Stomach smooth muscle (tissue), 2 donors: ENCODE results near the gene CNTNAP2.

Experiments used
- H3K27ac ChIP-seq: one replicate; pipeline ENCODE4 v1.7.0; 2013; ENCODE audit warnings: mild to moderate bottlenecking, low read length, inconsistent platforms
- H3K27me3 ChIP-seq, 2 donors: one replicate each; pipeline ENCODE4 v1.7.0; 2013; ENCODE audit warnings: low read length in 2 of 2; ENCODE audit not compliant: insufficient read depth in 2 of 2, control insufficient read depth in 1 of 2
- H3K36me3 ChIP-seq, 2 donors: one replicate each; pipeline ENCODE4 v1.7.0; 2013; ENCODE audit warnings: low read length in 2 of 2; ENCODE audit not compliant: control insufficient read depth in 2 of 2, insufficient read depth in 2 of 2
- H3K4me1 ChIP-seq: one replicate; pipeline ENCODE4 v1.7.0; 2013; ENCODE audit warnings: low read length; ENCODE audit not compliant: control insufficient read depth, insufficient read depth
- H3K4me3 ChIP-seq, 2 donors: one replicate each; pipeline ENCODE4 v1.7.0; 2013; ENCODE audit warnings: low read length in 2 of 2
- H3K9ac ChIP-seq, 2 donors: one replicate each; pipeline ENCODE4 v1.7.0; 2013; ENCODE audit warnings: low read length in 2 of 2, mild to moderate bottlenecking in 1 of 2
- H3K9me3 ChIP-seq, 2 donors: one replicate each; pipeline ENCODE4 v1.7.0; 2013; ENCODE audit warnings: low read length in 2 of 2; ENCODE audit not compliant: control insufficient read depth in 2 of 2
- donor health status: healthy.
- donor health status: Pancreatic carcinoma.

CNTNAP2 gene

GRCh38 chr7:148223738-148224137, 2107.1 kb downstream of the CNTNAP2 start:
- Histone ChIP-seq H3K9ac (no peak overlapping the region), H3K27ac (no peak overlapping the region), H3K4me1 (no peaks in the 10 kb centered on the region), H3K36me3 (no peaks in the 10 kb centered on the region), H3K4me3 (no peak overlapping the region), H3K9me3 (no peaks in the 10 kb centered on the region), H3K27me3 (no peaks in the 10 kb centered on the region)

- no peak overlapping the region for H3K9ac ChIP-seq
- H3K27me3 ChIP-seq = no peaks in the 10 kb centered on the region
- no peak overlapping the region for H3K27ac ChIP-seq
- H3K36me3 ChIP-seq = no peaks in the 10 kb centered on the region
- no peaks in the 10 kb centered on the region for H3K9me3 ChIP-seq
- H3K4me3 ChIP-seq = no peak overlapping the region
- no peaks in the 10 kb centered on the region for H3K4me1 ChIP-seq
Observed at GRCh38 chr7:148230296-148230695, 2113.7 kb downstream of the CNTNAP2 start.

- H3K9me3 ChIP-seq = no peaks in the 10 kb centered on the region
- no peaks in the 10 kb centered on the region for H3K27me3 ChIP-seq
- H3K9ac ChIP-seq = no peak overlapping the region
- H3K36me3 ChIP-seq = no peaks in the 10 kb centered on the region
- no peak overlapping the region for H3K27ac ChIP-seq
- no peak overlapping the region for H3K4me3 ChIP-seq
- H3K4me1 ChIP-seq = no peaks in the 10 kb centered on the region
Observed at GRCh38 chr7:148230883-148231282, 2114.3 kb downstream of the CNTNAP2 start.

DNA sequence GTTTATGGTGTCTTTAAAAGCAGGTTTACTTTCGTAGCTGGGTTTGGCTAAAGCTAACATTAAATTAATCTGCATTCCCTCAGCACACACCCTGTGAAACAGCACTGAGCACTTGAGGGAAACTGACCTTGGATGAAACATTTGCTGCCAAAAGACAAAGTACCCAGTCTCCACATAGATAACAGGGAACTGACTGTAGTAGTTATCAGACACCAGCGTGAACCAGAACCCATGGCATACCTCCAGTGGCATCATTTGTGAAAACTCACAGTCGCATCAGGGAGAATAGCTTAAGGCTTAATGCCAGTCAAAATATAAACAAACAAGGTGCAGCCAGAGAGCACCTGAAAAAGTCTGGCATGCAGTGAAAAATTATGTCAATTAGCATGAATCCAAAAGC, 2116.2 kb downstream of the CNTNAP2 start:
- Histone ChIP-seq H3K36me3 (no peaks in the 10 kb centered on the region), H3K27ac (no peak overlapping the region)

DNA sequence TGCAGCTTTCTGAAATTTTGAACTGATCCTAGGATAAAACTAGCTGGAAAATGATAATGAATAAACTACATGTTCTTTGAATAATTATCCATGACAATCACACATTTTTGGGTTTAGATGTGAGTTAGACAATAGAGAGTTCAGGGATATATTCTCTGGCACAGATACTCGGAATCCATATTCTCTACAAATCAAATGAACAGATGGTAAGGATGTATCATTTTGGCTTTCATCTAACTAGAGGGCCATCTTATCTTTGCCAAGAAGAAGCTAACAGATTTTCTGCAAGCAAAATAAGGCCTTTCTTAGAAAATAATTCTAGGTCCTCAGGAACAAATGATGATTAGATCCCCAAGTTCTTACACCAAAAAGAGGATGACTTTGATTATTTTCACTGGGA, 2118.1 kb downstream of the CNTNAP2 start:
- H3K9me3 ChIP-seq = no peaks in the 10 kb centered on the region
- no peak overlapping the region for H3K27ac ChIP-seq
- H3K4me1 ChIP-seq = no peaks in the 10 kb centered on the region
- no peak overlapping the region for H3K9ac ChIP-seq
- no peak overlapping the region for H3K4me3 ChIP-seq
- H3K27me3 ChIP-seq = no peaks in the 10 kb centered on the region
- H3K36me3 ChIP-seq = no peaks in the 10 kb centered on the region

More for the DNA sequence above, 2116.2 kb downstream of the CNTNAP2 start:
- no peaks in the 10 kb centered on the region for H3K27me3 ChIP-seq
- no peaks in the 10 kb centered on the region for H3K9me3 ChIP-seq
- no peak overlapping the region for H3K4me3 ChIP-seq
- H3K4me1 ChIP-seq = no peaks in the 10 kb centered on the region
- no peak overlapping the region for H3K9ac ChIP-seq

- no peaks in the 10 kb centered on the region for H3K9me3 ChIP-seq
- H3K4me3 ChIP-seq = no peak overlapping the region
- H3K27me3 ChIP-seq = no peaks in the 10 kb centered on the region
- H3K4me1 ChIP-seq = peaks cover 2% of the 10 kb centered on the region
- H3K36me3 ChIP-seq = no peaks in the 10 kb centered on the region
- H3K27ac ChIP-seq = no peak overlapping the region
- H3K9ac ChIP-seq = no peak overlapping the region
Observed at GRCh38 chr7:148238761-148239325, 2122.2 kb downstream of the CNTNAP2 start.

- H3K4me1 ChIP-seq = peaks cover 2% of the 10 kb centered on the region
- peak overlapping the region in 1 of 2 donors; percentile 57 for H3K4me3 ChIP-seq
- H3K27me3 ChIP-seq = no peaks in the 10 kb centered on the region
- no peaks in the 10 kb centered on the region for H3K36me3 ChIP-seq
- H3K9me3 ChIP-seq = no peaks in the 10 kb centered on the region
- no peak overlapping the region for H3K9ac ChIP-seq
- H3K27ac ChIP-seq = no peak overlapping the region
Observed at GRCh38 chr7:148241700-148242293, 2125.2 kb downstream of the CNTNAP2 start.

- peaks cover 2% of the 10 kb centered on the region for H3K4me1 ChIP-seq
Observed at GRCh38 chr7:148242294-148242821, 2125.8 kb downstream of the CNTNAP2 start.

DNA sequence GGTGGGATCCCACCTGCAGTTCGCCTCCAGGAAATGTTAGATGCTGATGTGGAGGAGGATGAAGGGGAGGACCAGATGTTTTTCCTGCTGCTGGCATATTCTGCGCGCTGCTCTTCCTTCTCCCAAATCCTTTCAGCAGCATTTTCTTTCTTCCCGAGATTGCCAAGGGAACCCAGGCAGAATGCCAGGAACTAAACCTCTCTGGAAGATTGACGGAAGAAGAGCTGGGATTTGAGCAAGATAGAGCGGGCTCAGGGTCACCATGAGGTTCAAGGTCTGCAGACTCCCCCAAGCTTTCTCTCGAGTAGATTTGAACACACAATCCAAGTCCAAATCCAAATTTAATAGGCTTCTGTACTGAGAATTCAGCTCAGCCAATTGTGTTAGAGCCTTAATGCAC, 2128.8 kb downstream of the CNTNAP2 start:
- Histone ChIP-seq H3K9me3 (no peaks in the 10 kb centered on the region), H3K27ac (no peak overlapping the region), H3K9ac (no peak overlapping the region), H3K4me1 (peaks cover 2% of the 10 kb centered on the region), H3K27me3 (no peaks in the 10 kb centered on the region), H3K4me3 (no peak overlapping the region), H3K36me3 (no peaks in the 10 kb centered on the region)

More at GRCh38 chr7:148242294-148242821, 2125.8 kb downstream of the CNTNAP2 start:
- no peaks in the 10 kb centered on the region for H3K9me3 ChIP-seq
- no peaks in the 10 kb centered on the region for H3K36me3 ChIP-seq
- peak overlapping the region in 1 of 2 donors; percentile 42 for H3K9ac ChIP-seq
- no peak overlapping the region for H3K27ac ChIP-seq
- peak overlapping the region in 1 of 2 donors; percentile 57 for H3K4me3 ChIP-seq
- H3K27me3 ChIP-seq = no peaks in the 10 kb centered on the region

- H3K27me3 ChIP-seq = no peaks in the 10 kb centered on the region
- no peak overlapping the region for H3K4me3 ChIP-seq
- H3K27ac ChIP-seq = no peak overlapping the region
- H3K9me3 ChIP-seq = peaks cover 8 to 14% of the 10 kb centered on the region in 2 donors
- no peak overlapping the region for H3K9ac ChIP-seq
- no peaks in the 10 kb centered on the region for H3K4me1 ChIP-seq
- no peaks in the 10 kb centered on the region for H3K36me3 ChIP-seq
Observed at GRCh38 chr7:148253629-148254028, 2137.0 kb downstream of the CNTNAP2 start.

DNA sequence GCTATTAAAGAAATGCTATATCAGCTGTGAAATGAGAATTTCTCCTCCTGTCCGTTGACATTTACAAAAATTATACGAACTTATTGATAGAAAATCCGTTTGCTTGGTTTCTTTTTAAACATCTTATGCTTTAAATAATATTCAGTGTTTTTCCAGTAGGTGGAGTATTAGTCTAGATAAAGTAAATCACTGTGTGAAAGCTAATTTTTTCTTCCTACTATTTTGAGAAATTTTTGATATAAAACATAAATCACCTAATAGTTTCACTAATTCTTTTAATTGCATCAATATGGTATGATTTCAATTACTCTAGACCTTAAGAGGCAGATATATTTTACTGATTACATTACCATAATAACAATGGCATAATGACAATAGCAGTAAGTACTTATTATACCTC, 2138.7 kb downstream of the CNTNAP2 start:
- no peaks in the 10 kb centered on the region for H3K27me3 ChIP-seq
- H3K36me3 ChIP-seq = no peaks in the 10 kb centered on the region
- no peak overlapping the region for H3K9ac ChIP-seq
- H3K4me1 ChIP-seq = peaks cover 3% of the 10 kb centered on the region
- H3K9me3 ChIP-seq = peaks cover 8 to 14% of the 10 kb centered on the region in 2 donors
- no peak overlapping the region for H3K4me3 ChIP-seq
- H3K27ac ChIP-seq = no peak overlapping the region
